ENCODE results near the gene SLC6A8. TPM values are rescaled to one million over a fixed set of nuclear protein-coding genes. Genes with fewer than 3 reads are reported as not detected.
A peak's percentile ranks its signal among the peaks of the same experiment; 100 is the strongest.
"Not testable (repeated sequence)": the region's sequence is repeated elsewhere in the genome, so short reads cannot be mapped to it uniquely, and the experiment has no call there.

SLC6A8 gene
- total RNA-seq, 1 donor from 2014 or later = 56.8 TPM

GRCh38 chrX:153728951-153729631 lies 41.4 kb downstream of the SLC6A8 start:
- peaks cover 9% of the 10 kb centered on the region for H3K36me3 Mint-ChIP-seq
- DNase-seq (ENCODE audit: extremely low spot score, unreplicated experiment) = no peak
- no peak overlapping the region for H3K27ac Mint-ChIP-seq
- no peak overlapping the region for H3K4me3 Mint-ChIP-seq
- H3K27me3 Mint-ChIP-seq = no peaks in the 10 kb centered on the region
- H3K4me1 Mint-ChIP-seq (ENCODE audit: unreplicated experiment) = peaks cover 3% of the 10 kb centered on the region
- no peak for TF ChIP-seq CTCF (conservative IDR thresholded peaks at IDR 0.05)
- no peaks in the 10 kb centered on the region for H3K9me3 Mint-ChIP-seq

GRCh38 chrX:153730115-153730514 lies 42.4 kb downstream of the SLC6A8 start:
- not testable (repeated sequence) for H3K27me3 Mint-ChIP-seq, H3K9me3 Mint-ChIP-seq

GRCh38 chrX:153731117-153731844 lies 43.6 kb downstream of the SLC6A8 start:
- no peak overlapping the region for H3K4me3 Mint-ChIP-seq
- peaks cover 9% of the 10 kb centered on the region for H3K36me3 Mint-ChIP-seq
- H3K27ac Mint-ChIP-seq = peak overlapping the region; percentile 59
- TF ChIP-seq CTCF (conservative IDR thresholded peaks at IDR 0.05) = no peak
- no peaks in the 10 kb centered on the region for H3K27me3 Mint-ChIP-seq
- H3K4me1 Mint-ChIP-seq (ENCODE audit: unreplicated experiment) = peaks cover 3% of the 10 kb centered on the region
- no peaks in the 10 kb centered on the region for H3K9me3 Mint-ChIP-seq
- DNase-seq (ENCODE audit: extremely low spot score, unreplicated experiment) = no peak

More at GRCh38 chrX:153730115-153730514, 42.4 kb downstream of the SLC6A8 start:
- H3K36me3 Mint-ChIP-seq; DNase-seq (ENCODE audit: extremely low spot score, unreplicated experiment); H3K27ac Mint-ChIP-seq; H3K4me1 Mint-ChIP-seq (ENCODE audit: unreplicated experiment); H3K4me3 Mint-ChIP-seq: not testable (repeated sequence)

GRCh38 chrX:153731845-153732215 lies 44.1 kb downstream of the SLC6A8 start:
- H3K9me3 Mint-ChIP-seq = no peaks in the 10 kb centered on the region
- no peak overlapping the region for H3K4me3 Mint-ChIP-seq
- TF ChIP-seq CTCF (conservative IDR thresholded peaks at IDR 0.05) = no peak
- no peaks in the 10 kb centered on the region for H3K27me3 Mint-ChIP-seq
- peaks cover 9% of the 10 kb centered on the region for H3K36me3 Mint-ChIP-seq
- no peak for DNase-seq (ENCODE audit: extremely low spot score, unreplicated experiment)
- peaks cover 3% of the 10 kb centered on the region for H3K4me1 Mint-ChIP-seq (ENCODE audit: unreplicated experiment)
- no peak overlapping the region for H3K27ac Mint-ChIP-seq

- H3K27ac Mint-ChIP-seq = no peak overlapping the region
- DNase-seq (ENCODE audit: extremely low spot score, unreplicated experiment) = no peak
- peaks cover 3% of the 10 kb centered on the region for H3K4me1 Mint-ChIP-seq (ENCODE audit: unreplicated experiment)
- peaks cover 9% of the 10 kb centered on the region for H3K36me3 Mint-ChIP-seq
- no peaks in the 10 kb centered on the region for H3K27me3 Mint-ChIP-seq
- no peak overlapping the region for H3K4me3 Mint-ChIP-seq
- no peak for TF ChIP-seq CTCF (conservative IDR thresholded peaks at IDR 0.05)
- H3K9me3 Mint-ChIP-seq = no peaks in the 10 kb centered on the region
Measured at GRCh38 chrX:153732401-153732800, 44.7 kb downstream of the SLC6A8 start.

GRCh38 chrX:153733651-153734240 lies 46.0 kb downstream of the SLC6A8 start:
- no peaks in the 10 kb centered on the region for H3K27me3 Mint-ChIP-seq
- no peak for TF ChIP-seq CTCF (conservative IDR thresholded peaks at IDR 0.05)
- no peak overlapping the region for H3K27ac Mint-ChIP-seq
- no peak for DNase-seq (ENCODE audit: extremely low spot score, unreplicated experiment)
- H3K36me3 Mint-ChIP-seq = peaks cover 9% of the 10 kb centered on the region
- no peak overlapping the region for H3K4me3 Mint-ChIP-seq
- no peaks in the 10 kb centered on the region for H3K9me3 Mint-ChIP-seq
- no peaks in the 10 kb centered on the region for H3K4me1 Mint-ChIP-seq (ENCODE audit: unreplicated experiment)

Data from type B pancreatic cell (in vitro differentiated cells).